Measurements from ENCODE around the gene UBE2O. TPM values are rescaled to one million over a fixed set of nuclear protein-coding genes. Genes with fewer than 3 reads are reported as not detected.

UBE2O gene
- total RNA-seq, 1 experiment from 2014 or later: 64.7 TPM

- no TSS peak for BruUV-seq (replicated peaks)
- CTCF ChIA-PET: no interaction called here
Observed at GRCh38 chr17:76468634-76469010, 15.7 kb upstream of the UBE2O start.

GRCh38 chr17:76467809-76468633 is 15.1 kb upstream of the UBE2O start:
- no peaks in the 10 kb centered on the region for H3K27me3 ChIP-seq (ENCODE audit: low read length)
- no peaks in the 10 kb centered on the region for H4K20me1 ChIP-seq (ENCODE audit: low read length)
- DNase-seq (no peak), ATAC-seq (no peak)
- H3K9me3 ChIP-seq (ENCODE audit: low read length): no peaks in the 10 kb centered on the region
- TF ChIP-seq EZH2phosphoT487 (IDR thresholded peaks at IDR 0.05; ENCODE audit: borderline replicate concordance, low read length) (no peak), CTCF (conservative IDR thresholded peaks at IDR 0.05; ENCODE audit: low read depth, low read length) (no peak), EZH2 (IDR thresholded peaks at IDR 0.05; ENCODE audit: low read length, unreplicated experiment) (no peak)
- H3K9me2 ChIP-seq (replicated peaks; ENCODE audit: low read length): no peaks in the 10 kb centered on the region
- H3K4me3 ChIP-seq (ENCODE audit: low read length): no peak overlapping the region
- no peak overlapping the region for H3K9ac ChIP-seq (ENCODE audit: low read length)
- ChIA-PET POLR2A (ENCODE audit: unreplicated experiment) (no interaction called here), CTCF (interaction anchor here (0.7 to 2.0 kb wide), 3 partner anchors 9 to 43 kb away, joined by 3 to 8 read pairs (median 3); no protein-coding TSS in a partner anchor)
- H3K36me3 ChIP-seq (ENCODE audit: low read depth, low read length): no peaks in the 10 kb centered on the region; the same call in 1 of the 2 replicates
- no peak overlapping the region for H2AFZ ChIP-seq (ENCODE audit: low read length)
- no peaks in the 10 kb centered on the region; the same call in 1 of the 2 replicates for H3K4me1 ChIP-seq (ENCODE audit: insufficient read depth, low read length)
- no peaks in the 10 kb centered on the region for H3K79me2 ChIP-seq (ENCODE audit: low read length)
- no peaks in the 10 kb centered on the region for H3F3A ChIP-seq (ENCODE audit: low read length, unreplicated experiment)
- no peak overlapping the region for H3K27ac ChIP-seq (ENCODE audit: low read length)
- no peak overlapping the region for H3K4me2 ChIP-seq (ENCODE audit: low read length)
- BruUV-seq (replicated peaks): no TSS peak
- intact Hi-C loops (cut with micrococcal nuclease): no loop called here

More at GRCh38 chr17:76468634-76469010, 15.7 kb upstream of the UBE2O start:
- Histone ChIP-seq H3K4me1 (ENCODE audit: insufficient read depth, low read length) (no peaks in the 10 kb centered on the region; the same call in 1 of the 2 replicates), H3K79me2 (ENCODE audit: low read length) (no peaks in the 10 kb centered on the region), H3F3A (ENCODE audit: low read length, unreplicated experiment) (no peaks in the 10 kb centered on the region), H3K4me2 (ENCODE audit: low read length) (no peak overlapping the region), H3K4me3 (ENCODE audit: low read length) (no peak overlapping the region), H3K27ac (ENCODE audit: low read length) (no peak overlapping the region), H4K20me1 (ENCODE audit: low read length) (no peaks in the 10 kb centered on the region), H3K9me3 (ENCODE audit: low read length) (no peaks in the 10 kb centered on the region), H2AFZ (ENCODE audit: low read length) (no peak overlapping the region), H3K9me2 (replicated peaks; ENCODE audit: low read length) (no peaks in the 10 kb centered on the region), H3K27me3 (ENCODE audit: low read length) (no peaks in the 10 kb centered on the region), H3K36me3 (ENCODE audit: low read depth, low read length) (no peaks in the 10 kb centered on the region; the same call in 1 of the 2 replicates), H3K9ac (ENCODE audit: low read length) (no peak overlapping the region)
- POLR2A ChIA-PET (ENCODE audit: unreplicated experiment): no interaction called here
- no peak for TF ChIP-seq CTCF (conservative IDR thresholded peaks at IDR 0.05; ENCODE audit: low read depth, low read length)
- TF ChIP-seq EZH2phosphoT487 (IDR thresholded peaks at IDR 0.05; ENCODE audit: borderline replicate concordance, low read length): no peak
- TF ChIP-seq EZH2 (IDR thresholded peaks at IDR 0.05; ENCODE audit: low read length, unreplicated experiment): no peak
- intact Hi-C loops (cut with micrococcal nuclease): no loop called here
- ATAC-seq (no peak), DNase-seq (no peak)

GRCh38 chr17:76467366-76467765 is 14.4 kb upstream of the UBE2O start, which contains the start of gene AANAT:
AANAT (plus strand) TSS chr17:76467603; CDS start chr17:76468747, 1,144 bp downstream.
- Histone ChIP-seq H3K4me1 (ENCODE audit: insufficient read depth, low read length) (no peaks in the 10 kb centered on the region; the same call in 1 of the 2 replicates), H4K20me1 (ENCODE audit: low read length) (no peaks in the 10 kb centered on the region), H3K79me2 (ENCODE audit: low read length) (no peaks in the 10 kb centered on the region), H2AFZ (ENCODE audit: low read length) (no peak within 1 kb of the TSS), H3K9ac (ENCODE audit: low read length) (no peak within 1 kb of the TSS), H3K4me3 (ENCODE audit: low read length) (no peak within 1 kb of the TSS), H3K27me3 (ENCODE audit: low read length) (no peaks in the 10 kb centered on the region), H3F3A (ENCODE audit: low read length, unreplicated experiment) (no peaks in the 10 kb centered on the region), H3K4me2 (ENCODE audit: low read length) (no peak within 1 kb of the TSS), H3K27ac (ENCODE audit: low read length) (no peak within 1 kb of the TSS), H3K9me3 (ENCODE audit: low read length) (no peaks in the 10 kb centered on the region), H3K36me3 (ENCODE audit: low read depth, low read length) (no peaks in the 10 kb centered on the region), H3K9me2 (replicated peaks; ENCODE audit: low read length) (no peaks in the 10 kb centered on the region)
- ChIA-PET CTCF (interaction anchor here (0.7 to 2.0 kb wide), 4 partner anchors 8 to 43 kb away, joined by 3 to 13 read pairs (median 6); no protein-coding TSS in a partner anchor), POLR2A (ENCODE audit: unreplicated experiment) (no interaction called here)
- TF ChIP-seq EZH2 (IDR thresholded peaks at IDR 0.05; ENCODE audit: low read length, unreplicated experiment) (no peak), EZH2phosphoT487 (IDR thresholded peaks at IDR 0.05; ENCODE audit: borderline replicate concordance, low read length) (no peak), CTCF (conservative IDR thresholded peaks at IDR 0.05; ENCODE audit: low read depth, low read length) (no peak)
- no peak for DNase-seq
- ATAC-seq: no peak
- no TSS peak for BruUV-seq (replicated peaks)
- intact Hi-C loops (cut with micrococcal nuclease): no loop called here

Data from PC-3 (cell line).